HG02840 (cell line): ENCODE measurements around the gene CD300LF.

Experiments used
- ATAC-seq: cut with Tn5 transposase; IDR thresholded peaks from one replicate; pipeline ENCODE4 v1.9.1; 2021; ENCODE audit warnings: mild to moderate bottlenecking, moderate library complexity, moderate number of reproducible peaks; ENCODE audit not compliant: unreplicated experiment, low FRiP score

Gene CD300LF

GRCh38 chr17:74694081-74694480 lies 18.6 kb downstream of the CD300LF start:
- no peak for ATAC-seq

GRCh38 chr17:74691151-74691550 lies 21.6 kb downstream of the CD300LF start:
- no peak for ATAC-seq

DNA sequence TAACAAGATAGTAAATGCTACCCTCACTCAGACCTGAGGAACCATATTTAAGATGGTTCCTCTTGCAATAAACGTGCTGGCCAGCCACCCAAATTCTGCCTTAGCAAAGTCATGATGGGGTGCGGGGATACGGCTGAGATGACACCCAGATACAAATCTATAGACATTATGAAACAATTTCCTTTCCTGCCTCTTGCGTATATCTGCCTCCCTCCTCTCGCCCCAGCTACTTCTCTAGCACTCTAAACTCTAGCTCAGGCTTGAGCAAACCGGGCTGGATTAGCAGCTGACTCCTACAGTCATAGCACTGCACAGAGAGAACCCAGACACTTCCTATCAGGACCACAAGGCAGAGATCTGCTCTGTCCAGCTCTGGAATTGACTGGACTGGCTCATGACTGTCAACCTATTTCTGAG lies 22.3 kb downstream of the CD300LF start:
- no peak for ATAC-seq

DNA sequence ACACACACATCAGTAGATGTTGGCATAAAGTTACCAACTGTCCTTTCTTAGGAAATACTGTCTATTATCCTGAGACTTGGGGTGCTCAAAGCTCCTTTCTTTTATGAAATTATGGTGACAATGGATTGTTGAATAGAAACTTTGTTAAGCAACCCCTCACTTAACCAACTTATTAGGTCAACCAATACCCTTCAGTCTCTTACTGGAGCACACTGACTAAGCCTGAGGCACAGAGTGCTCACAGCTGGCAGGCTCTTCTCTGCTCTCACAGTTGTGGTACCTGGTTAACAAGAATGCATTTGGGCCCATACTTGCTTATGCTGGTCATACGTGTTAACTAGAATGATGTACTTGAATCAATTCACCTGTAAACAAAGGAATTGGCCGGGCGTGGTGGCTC lies 24.8 kb downstream of the CD300LF start:
- no peak for ATAC-seq

DNA sequence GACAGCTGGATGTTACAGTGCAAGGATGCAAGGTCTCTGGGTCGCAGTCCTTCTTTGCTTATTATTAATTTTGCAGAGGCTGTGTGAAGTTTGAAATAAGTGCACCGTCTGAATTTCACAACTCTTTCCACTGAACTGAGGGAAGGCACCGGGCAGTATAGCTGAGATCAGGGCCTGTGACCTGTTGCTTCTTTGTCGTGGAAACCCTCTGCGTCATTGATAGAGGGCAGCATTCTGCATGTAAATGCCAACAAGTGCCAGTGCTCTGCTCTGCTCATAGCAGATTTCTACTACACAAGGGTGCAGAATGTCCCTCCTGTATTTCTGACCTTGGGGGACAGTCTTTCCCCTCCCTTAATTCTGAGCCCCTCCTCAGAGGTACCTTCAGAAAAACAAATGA lies 26.0 kb downstream of the CD300LF start:
- no peak for ATAC-seq

GRCh38 chr17:74682471-74683190 lies 30.1 kb downstream of the CD300LF start:
- ATAC-seq = no peak

DNA sequence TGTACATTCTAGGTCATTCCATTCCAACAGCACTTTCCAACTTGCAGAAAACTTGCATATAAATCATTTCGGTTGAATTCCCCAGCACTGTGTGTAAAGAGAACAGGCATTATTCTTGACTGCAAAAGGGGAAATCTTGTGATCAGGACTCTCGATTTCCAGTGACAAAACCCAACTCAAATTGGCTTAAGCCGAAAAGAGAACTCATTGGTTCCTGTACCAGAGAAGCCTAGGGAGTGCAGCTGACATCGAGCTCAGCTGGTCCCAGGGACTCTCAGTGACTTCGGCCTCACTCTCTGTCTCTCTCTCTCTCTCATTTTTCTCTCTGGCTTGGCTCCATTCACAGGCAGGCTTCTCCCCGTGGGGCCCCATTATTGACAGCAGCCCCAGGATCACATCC lies 30.7 kb downstream of the CD300LF start:
- no peak for ATAC-seq

- ATAC-seq = no peak
Observed at GRCh38 chr17:74680941-74681340, 31.8 kb downstream of the CD300LF start.

DNA sequence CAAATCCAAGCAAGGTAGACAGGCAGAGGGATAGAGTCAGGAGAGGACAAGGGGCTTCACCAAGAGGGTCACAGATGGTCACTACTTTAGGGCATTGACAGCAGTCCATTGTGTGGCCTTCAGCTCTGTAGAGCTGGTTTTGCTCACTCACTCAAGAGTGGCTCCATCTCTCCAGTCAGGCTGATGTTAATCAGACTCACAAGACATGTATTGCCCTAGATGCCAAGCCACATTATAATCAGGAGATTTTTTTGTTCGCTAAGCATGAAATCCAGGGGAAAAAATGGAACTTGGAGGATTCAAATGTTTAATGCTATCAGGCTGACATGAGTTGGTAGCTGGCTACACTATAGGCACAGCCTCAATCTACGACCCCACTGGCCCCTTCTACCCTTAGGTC lies 32.5 kb downstream of the CD300LF start:
- ATAC-seq = no peak

DNA sequence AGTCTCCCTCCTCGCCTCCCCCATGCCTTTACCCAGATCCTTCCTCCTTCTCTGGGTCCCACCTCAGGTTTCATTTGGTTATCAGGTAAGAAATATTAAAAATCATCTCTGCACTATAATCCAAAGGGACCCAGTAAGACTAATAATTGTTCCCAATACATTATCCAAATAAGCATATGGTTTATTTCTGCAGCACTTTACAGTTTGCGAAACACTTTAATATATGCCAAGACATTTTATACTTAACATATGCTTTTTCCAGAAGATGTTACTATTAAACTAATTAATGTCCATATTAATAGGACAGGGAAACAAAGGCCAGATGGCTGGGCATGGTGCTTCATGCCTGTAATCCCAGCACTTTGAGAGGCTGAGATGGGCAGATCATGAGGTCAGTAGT lies 33.3 kb downstream of the CD300LF start:
- ATAC-seq = no peak

DNA sequence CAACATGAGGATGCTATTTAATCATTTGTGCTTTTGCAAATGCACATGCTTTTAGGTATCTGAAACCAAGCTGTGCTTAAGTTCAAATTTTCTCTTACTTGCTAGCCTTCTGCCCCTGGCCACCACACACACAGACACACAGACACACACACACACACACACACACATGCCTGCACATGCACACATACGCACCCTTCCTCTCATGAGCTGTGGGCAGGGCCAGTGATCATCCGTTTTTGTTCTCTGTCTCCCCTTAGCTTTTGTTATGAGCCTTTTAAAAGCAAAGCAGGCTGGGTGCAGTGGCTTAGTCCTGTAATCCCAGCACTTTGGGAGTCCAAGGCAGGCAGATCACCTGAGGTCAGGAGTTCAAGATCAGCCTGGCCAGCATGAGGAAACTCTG lies 34.2 kb downstream of the CD300LF start:
- ATAC-seq = no peak

DNA sequence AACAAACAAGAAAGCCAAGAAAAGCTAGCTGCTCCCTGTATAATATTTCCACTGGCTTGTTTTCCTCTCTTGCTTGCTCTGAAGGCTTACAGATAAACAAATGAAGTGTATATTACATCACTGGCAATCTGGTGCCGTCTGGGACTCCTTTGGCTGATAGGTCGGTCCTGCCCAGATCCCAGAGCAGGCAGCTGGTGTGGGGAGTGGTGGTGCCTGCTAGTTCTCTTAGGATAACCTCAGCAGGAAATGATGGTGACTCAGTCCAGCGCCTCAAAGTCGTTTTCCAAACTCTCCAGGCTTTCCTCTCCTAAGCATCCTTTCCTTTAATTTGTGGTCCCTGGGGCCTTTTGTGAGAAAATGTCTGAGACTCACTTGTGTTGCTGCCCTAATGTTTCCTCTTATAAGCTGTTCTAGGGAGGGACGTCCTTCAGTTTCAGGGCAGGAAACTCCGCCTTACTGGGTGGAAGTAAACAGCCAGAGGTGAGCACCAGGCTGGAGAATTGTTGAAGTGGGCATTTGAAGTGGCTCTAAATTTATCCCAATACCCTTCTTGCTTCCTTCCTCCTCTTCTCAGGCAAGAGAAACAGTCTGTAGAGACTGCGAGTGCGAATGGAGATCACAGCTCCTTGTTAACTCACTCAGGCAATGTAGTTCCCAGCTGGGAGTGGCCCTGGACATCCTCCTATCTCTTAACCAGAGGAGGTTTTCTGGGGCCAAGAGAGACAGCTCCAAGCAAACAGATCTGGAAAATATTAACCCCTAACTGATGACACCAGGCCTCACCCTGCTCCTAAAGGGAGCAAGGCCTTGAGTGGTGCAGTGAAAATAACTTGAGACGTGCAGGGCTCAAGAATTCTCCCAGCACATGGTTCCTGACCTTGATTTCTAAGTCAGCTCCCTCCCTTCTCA lies 34.9 kb downstream of the CD300LF start:
- ATAC-seq = no peak

DNA sequence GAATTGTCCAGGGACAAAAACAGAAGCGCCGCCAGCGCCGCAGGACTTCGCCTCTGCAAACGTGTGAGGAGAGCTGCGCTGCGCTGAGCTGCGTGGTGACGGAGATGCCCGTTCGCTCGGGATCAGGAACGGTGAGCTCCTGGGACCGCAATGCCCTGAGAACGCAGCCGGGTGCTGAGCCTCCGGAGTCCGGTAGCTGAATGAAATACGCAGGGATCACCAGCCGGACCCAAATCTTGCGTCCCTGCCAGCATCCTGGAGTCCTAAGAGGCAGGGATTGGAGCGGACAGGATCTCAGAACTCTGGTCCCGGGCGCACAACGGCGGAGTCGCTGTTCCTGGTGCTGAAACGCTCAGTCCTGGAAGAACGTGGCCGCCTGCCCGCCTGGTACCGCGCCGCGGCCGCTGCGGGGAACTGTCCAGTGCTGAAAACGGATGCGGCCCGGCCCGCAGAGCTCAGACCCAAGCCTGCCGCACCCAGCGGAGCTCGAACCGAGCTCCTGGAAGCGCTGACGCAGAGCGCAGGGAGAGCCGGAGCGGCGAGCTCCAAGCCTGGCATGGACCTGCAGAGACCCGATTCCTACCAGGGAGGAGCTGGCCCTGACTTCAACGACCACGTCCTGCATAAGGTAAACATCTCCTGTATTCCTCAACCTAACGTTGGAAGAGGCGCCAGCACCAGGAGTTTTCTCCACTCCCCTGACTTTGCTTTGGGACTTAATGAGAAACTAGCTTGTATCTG lies 41.5 kb downstream of the CD300LF start:
- ATAC-seq = no peak

DNA sequence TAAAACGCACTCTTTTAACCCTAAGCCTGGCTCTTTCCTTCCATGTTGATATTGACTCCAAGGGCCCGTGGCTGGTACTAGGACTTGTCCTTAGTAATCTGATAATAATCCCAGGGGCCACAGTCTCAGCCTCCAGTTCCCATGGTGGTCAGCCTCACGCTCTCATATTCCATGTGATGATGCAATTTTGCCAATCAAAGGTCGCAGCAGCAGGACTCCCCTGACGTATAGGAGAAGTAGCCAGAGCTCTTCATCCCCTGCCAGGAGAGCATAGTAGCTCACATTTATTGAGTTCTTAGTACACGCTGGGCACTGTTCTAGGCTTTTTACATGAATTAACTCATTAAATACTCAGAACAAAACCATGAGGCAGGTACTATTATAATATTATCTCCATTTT lies 42.4 kb downstream of the CD300LF start:
- no peak for ATAC-seq

- ATAC-seq = no peak
Observed at GRCh38 chr17:74663561-74663960, 49.2 kb downstream of the CD300LF start.

DNA sequence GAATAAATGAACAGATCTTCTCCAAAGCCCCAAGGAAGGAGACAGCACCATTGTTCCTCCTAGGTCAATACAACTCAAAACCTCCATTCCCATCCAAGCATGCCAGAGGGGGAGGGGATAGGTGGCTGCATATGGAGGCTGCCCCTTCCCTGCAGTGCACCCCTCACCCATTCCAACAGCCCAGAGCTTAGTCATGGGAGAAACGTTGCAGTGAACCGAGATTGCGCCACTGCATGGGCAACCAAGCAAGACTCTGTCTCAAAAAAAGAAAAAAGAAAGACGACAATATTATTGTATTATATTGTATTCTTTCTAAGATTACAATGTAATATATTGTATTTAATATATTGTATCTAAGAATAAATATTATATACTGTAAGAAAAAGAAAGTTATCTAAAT lies 52.8 kb downstream of the CD300LF start:
- ATAC-seq = no peak

DNA sequence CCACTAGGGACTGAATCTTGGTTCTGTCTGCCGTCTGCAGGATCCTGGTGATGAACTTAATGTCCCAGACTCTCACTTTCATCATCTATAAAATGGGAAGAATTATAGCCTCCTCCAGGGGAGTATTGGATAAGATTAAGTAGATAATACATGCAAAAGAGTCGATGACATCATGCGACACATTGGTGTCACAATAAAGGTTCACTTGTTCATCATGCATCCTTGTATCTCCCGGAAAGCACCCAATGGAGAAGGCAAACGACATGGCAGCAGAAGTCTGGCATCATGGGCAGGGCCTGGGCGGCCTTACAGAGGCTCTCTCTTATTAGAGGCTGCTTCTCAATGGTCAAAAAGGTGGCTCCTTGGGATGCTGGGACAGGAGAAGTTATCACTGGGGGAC lies 54.1 kb downstream of the CD300LF start:
- no peak for ATAC-seq

- no peak for ATAC-seq
Observed at GRCh38 chr17:74654742-74655141, 58.0 kb downstream of the CD300LF start.

DNA sequence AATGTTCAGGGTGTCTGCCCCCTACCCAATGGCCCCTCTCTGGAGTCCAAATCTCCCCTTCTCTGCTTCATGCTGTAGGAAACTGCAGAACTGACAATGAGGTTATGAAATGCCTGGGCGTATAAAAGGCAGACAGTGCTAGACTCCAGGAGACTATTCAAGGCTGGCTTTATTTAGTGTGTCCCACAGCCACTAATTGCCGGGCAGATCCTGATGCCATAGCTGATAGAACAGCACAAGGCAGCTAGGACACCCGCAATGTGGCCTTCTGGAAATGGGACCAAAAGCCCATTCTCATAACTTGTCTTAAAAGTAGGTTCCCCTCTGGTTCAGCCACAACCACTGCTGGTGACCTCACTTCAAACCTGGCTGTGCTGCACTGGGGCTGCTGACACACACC lies 60.7 kb downstream of the CD300LF start:
- no peak for ATAC-seq

GRCh38 chr17:74649909-74650308 lies 62.8 kb downstream of the CD300LF start:
- no peak for ATAC-seq
